Osteocyte (in vitro differentiated cells): ENCODE data around the gene ITM2C. TPM values are rescaled to one million over a fixed set of nuclear protein-coding genes. Genes with fewer than 3 reads are reported as not detected.

Source experiments
- DNase-seq: peaks from one replicate; pipeline ENCODE4 v3.0.0; 2021; ENCODE audit warnings: mixed read lengths; ENCODE audit not compliant: unreplicated experiment; ENCODE audit errors: extremely low spot score
- H3K27ac Mint-ChIP-seq: one replicate; pipeline ENCODE4 v1.8.0; 2021; ENCODE audit warnings: mild to moderate bottlenecking, mixed read lengths; ENCODE audit not compliant: unreplicated experiment
- H3K27me3 Mint-ChIP-seq: one replicate; pipeline ENCODE4 v1.8.0; 2021; ENCODE audit warnings: mixed read lengths; ENCODE audit not compliant: unreplicated experiment
- H3K36me3 Mint-ChIP-seq: one replicate; pipeline ENCODE4 v1.8.0; 2021; ENCODE audit warnings: mixed read lengths; ENCODE audit not compliant: unreplicated experiment
- H3K4me1 Mint-ChIP-seq: one replicate; pipeline ENCODE4 v1.8.0; 2021; ENCODE audit warnings: mixed read lengths; ENCODE audit not compliant: unreplicated experiment
- H3K4me3 Mint-ChIP-seq: one replicate; pipeline ENCODE4 v1.8.0; 2021; ENCODE audit warnings: mild to moderate bottlenecking, moderate library complexity, mixed read lengths; ENCODE audit not compliant: unreplicated experiment
- H3K9me3 Mint-ChIP-seq: one replicate; pipeline ENCODE4 v1.8.0; 2021; ENCODE audit warnings: mixed read lengths; ENCODE audit not compliant: unreplicated experiment
- long read RNA-seq: library from polyadenylated mRNA; unstranded; transcript quantifications from one replicate; pipeline ENCODE4 v2.0.0, GENCODE V29; 2021
- total RNA-seq: library from RNA; stranded (reverse); gene quantifications from 2 replicates; pipeline ENCODE4 v1.2.1, GENCODE V29; 2021
- TF ChIP-seq, protein P1 (sequence below): fragments of 200-600 bp; sonication (generic); IDR thresholded peaks from 2 replicates; pipeline ENCODE4 v1.5.0; 2021; ENCODE audit warnings: antibody characterized with exemption, mild to moderate bottlenecking, moderate library complexity

Gene ITM2C, protein sequence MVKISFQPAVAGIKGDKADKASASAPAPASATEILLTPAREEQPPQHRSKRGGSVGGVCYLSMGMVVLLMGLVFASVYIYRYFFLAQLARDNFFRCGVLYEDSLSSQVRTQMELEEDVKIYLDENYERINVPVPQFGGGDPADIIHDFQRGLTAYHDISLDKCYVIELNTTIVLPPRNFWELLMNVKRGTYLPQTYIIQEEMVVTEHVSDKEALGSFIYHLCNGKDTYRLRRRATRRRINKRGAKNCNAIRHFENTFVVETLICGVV
- total RNA-seq = 503 and 526 TPM in 2 replicates
- long read RNA-seq, transcript ITM2C-202 (6 exons, 2,078 nt) = major isoform, 98 of 124 reads
- long read RNA-seq, transcript ITM2C-210 (1 exons, 501 nt) = minor isoform, 5 of 124 reads
- long read RNA-seq, partial matches to known transcripts = 9 of 124 reads
- long read RNA-seq, other reads (novel, unspliced or antisense) = 9 of 124 reads

DNA sequence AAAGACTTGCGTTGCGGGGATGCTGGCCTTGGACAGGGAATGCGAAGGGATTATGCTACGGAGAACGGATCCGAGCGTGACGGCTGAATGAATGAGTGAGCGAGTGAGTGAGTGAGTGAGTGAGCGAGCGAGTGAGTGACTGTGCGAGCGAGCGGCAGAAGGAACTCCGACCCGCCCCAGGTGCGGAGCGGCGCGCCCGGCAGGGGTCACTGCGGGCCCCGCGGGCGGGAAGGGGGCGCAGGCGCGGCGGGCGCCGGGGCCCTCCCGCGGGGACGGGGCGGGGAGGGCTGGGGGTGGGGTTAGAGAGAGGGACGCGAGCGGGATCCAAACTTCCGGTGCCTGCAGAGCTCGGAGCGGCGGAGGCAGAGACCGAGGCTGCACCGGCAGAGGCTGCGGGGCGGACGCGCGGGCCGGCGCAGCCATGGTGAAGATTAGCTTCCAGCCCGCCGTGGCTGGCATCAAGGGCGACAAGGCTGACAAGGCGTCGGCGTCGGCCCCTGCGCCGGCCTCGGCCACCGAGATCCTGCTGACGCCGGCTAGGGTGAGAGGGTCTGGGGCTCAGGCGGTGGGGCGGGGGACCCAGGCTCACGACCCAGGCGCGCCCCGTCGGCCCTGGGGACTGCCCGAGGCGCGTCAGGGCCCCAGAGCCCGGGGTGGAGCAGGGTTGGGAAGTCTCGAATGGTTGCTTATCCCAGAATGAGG is at the start of gene ITM2C:
Gene ITM2C (plus strand): TSS at position 338 of the 702 bp plus-strand sequence. CDS start 84 bp downstream, at position 422.
- Mint-ChIP-seq H3K9me3 (no peaks in the 10 kb centered on the region), H3K36me3 (no peaks in the 10 kb centered on the region), H3K4me3 (peak within 1 kb of the TSS; percentile 88), H3K27me3 (peaks cover 30% of the 10 kb centered on the region), H3K4me1 (peaks cover 41% of the 10 kb centered on the region), H3K27ac (peak within 1 kb of the TSS; percentile 90)
- TF ChIP-seq, protein P1, sequence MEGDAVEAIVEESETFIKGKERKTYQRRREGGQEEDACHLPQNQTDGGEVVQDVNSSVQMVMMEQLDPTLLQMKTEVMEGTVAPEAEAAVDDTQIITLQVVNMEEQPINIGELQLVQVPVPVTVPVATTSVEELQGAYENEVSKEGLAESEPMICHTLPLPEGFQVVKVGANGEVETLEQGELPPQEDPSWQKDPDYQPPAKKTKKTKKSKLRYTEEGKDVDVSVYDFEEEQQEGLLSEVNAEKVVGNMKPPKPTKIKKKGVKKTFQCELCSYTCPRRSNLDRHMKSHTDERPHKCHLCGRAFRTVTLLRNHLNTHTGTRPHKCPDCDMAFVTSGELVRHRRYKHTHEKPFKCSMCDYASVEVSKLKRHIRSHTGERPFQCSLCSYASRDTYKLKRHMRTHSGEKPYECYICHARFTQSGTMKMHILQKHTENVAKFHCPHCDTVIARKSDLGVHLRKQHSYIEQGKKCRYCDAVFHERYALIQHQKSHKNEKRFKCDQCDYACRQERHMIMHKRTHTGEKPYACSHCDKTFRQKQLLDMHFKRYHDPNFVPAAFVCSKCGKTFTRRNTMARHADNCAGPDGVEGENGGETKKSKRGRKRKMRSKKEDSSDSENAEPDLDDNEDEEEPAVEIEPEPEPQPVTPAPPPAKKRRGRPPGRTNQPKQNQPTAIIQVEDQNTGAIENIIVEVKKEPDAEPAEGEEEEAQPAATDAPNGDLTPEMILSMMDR = peak; percentile 46
- no peak for DNase-seq

- no peak overlapping the region for H3K27ac Mint-ChIP-seq
- no peaks in the 10 kb centered on the region for H3K9me3 Mint-ChIP-seq
- H3K36me3 Mint-ChIP-seq = peaks cover 31% of the 10 kb centered on the region
- DNase-seq = no peak
- no peaks in the 10 kb centered on the region for H3K4me1 Mint-ChIP-seq
- TF ChIP-seq, protein P1 = no peak
- H3K4me3 Mint-ChIP-seq = no peak overlapping the region
- H3K27me3 Mint-ChIP-seq = no peaks in the 10 kb centered on the region
Observed at GRCh38 chr2:230815088-230815487, 49.7 kb upstream of the ITM2C start.

GRCh38 chr2:230816735-230817134 is 48.0 kb upstream of the ITM2C start:
- no peaks in the 10 kb centered on the region for H3K27me3 Mint-ChIP-seq
- H3K27ac Mint-ChIP-seq = no peak overlapping the region
- no peaks in the 10 kb centered on the region for H3K9me3 Mint-ChIP-seq
- no peaks in the 10 kb centered on the region for H3K4me1 Mint-ChIP-seq
- TF ChIP-seq, protein P1 = no peak
- peaks cover 24% of the 10 kb centered on the region for H3K36me3 Mint-ChIP-seq
- no peak overlapping the region for H3K4me3 Mint-ChIP-seq
- no peak for DNase-seq

GRCh38 chr2:230819433-230819832 is 45.3 kb upstream of the ITM2C start:
- no peak for DNase-seq
- no peak overlapping the region for H3K4me3 Mint-ChIP-seq
- TF ChIP-seq, protein P1 = no peak
- H3K9me3 Mint-ChIP-seq = no peaks in the 10 kb centered on the region
- H3K27ac Mint-ChIP-seq = no peak overlapping the region
- peaks cover 13% of the 10 kb centered on the region for H3K36me3 Mint-ChIP-seq
- peaks cover 3% of the 10 kb centered on the region for H3K4me1 Mint-ChIP-seq
- H3K27me3 Mint-ChIP-seq = no peaks in the 10 kb centered on the region
